Activated T-cell treated with anti-CD3 and anti-CD28 coated beads, Interleukin-2, amount 50 U/mL, for 48 hours (primary cell): ENCODE measurements around the gene C8G.

Source experiments
- DNase-seq, 2 experiments: peaks; one replicate each; pipeline ENCODE4 v3.0.0-alpha.2; 2020

Gene C8G

GRCh38 chr9:136942112-136942880, 2.7 kb upstream of the C8G start:
- DNase-seq: no peak

GRCh38 chr9:136942881-136943230, 2.2 kb upstream of the C8G start:
- no peak for DNase-seq

- DNase-seq: peak; percentile 57 to 69
Measured at GRCh38 chr9:136943291-136944211, 1.5 kb upstream of the C8G start.

GRCh38 chr9:136944212-136944518, 878 bp upstream of the C8G start:
- no peak for DNase-seq

- DNase-seq: no peak
Measured at GRCh38 chr9:136945333-136946227, 537 bp downstream of the C8G start.

GRCh38 chr9:136946228-136947027, 1.4 kb downstream of the C8G start:
- no peak for DNase-seq

- no peak for DNase-seq
Measured at GRCh38 chr9:136947028-136947891, 2.2 kb downstream of the C8G start.

- no peak for DNase-seq
Measured at GRCh38 chr9:136947955-136948510, 3.0 kb downstream of the C8G start.

GRCh38 chr9:136949239-136949816, 4.3 kb downstream of the C8G start:
- no peak for DNase-seq

GRCh38 chr9:136949817-136950655, 5.0 kb downstream of the C8G start:
- peak; percentile 98 for DNase-seq

GRCh38 chr9:136950656-136951276, 5.7 kb downstream of the C8G start:
- no peak for DNase-seq

GRCh38 chr9:136951541-136952320, 6.7 kb downstream of the C8G start, which contains the start of gene LCN12:
Gene LCN12 (plus strand): TSS chr9:136952273. CDS start chr9:136952328, 55 bp downstream.
- no peak for DNase-seq

GRCh38 chr9:136952321-136952850, 7.3 kb downstream of the C8G start:
- DNase-seq: no peak

- DNase-seq: no peak
Measured at GRCh38 chr9:136952876-136953770, 8.1 kb downstream of the C8G start.

GRCh38 chr9:136953771-136954269, 8.8 kb downstream of the C8G start:
- no peak for DNase-seq

GRCh38 chr9:136954270-136955083, 9.4 kb downstream of the C8G start:
- no peak for DNase-seq
